ENCODE measurements around the gene LRRTM2. TPM values are rescaled to one million over a fixed set of nuclear protein-coding genes. Genes with fewer than 3 reads are reported as not detected.

Gene LRRTM2
- total and polyA plus RNA-seq, 2 experiments from 2014 or later: 0.24 TPM; not detected in 1

GRCh38 chr5:138869038-138869437, 6.1 kb downstream of the LRRTM2 start:
- H3K27ac ChIP-seq: peak overlapping the region; percentile 16
- H3K4me1 ChIP-seq (ENCODE audit: low read depth): peaks cover 42% of the 10 kb centered on the region
- H3K36me3 ChIP-seq: no peaks in the 10 kb centered on the region
- H3K9me3 ChIP-seq (ENCODE audit: low read depth): no peaks in the 10 kb centered on the region
- no peak for TF ChIP-seq CTCF (IDR thresholded peaks at IDR 0.05; ENCODE audit: low read depth, low read length)
- no peaks in the 10 kb centered on the region for H3K27me3 ChIP-seq
- no peak for DNase-seq (ENCODE audit: low read depth in 1 of 2, low spot score in 1 of 2)
- H3K4me3 ChIP-seq: no peak overlapping the region

GRCh38 chr5:138867011-138867410, 8.1 kb downstream of the LRRTM2 start:
- TF ChIP-seq CTCF (IDR thresholded peaks at IDR 0.05; ENCODE audit: low read depth, low read length): no peak
- Histone ChIP-seq H3K36me3 (no peaks in the 10 kb centered on the region), H3K9me3 (ENCODE audit: low read depth) (peaks cover 3% of the 10 kb centered on the region), H3K4me1 (ENCODE audit: low read depth) (peaks cover 38% of the 10 kb centered on the region), H3K4me3 (no peak overlapping the region), H3K27me3 (no peaks in the 10 kb centered on the region), H3K27ac (no peak overlapping the region)
- no peak for DNase-seq (ENCODE audit: low read depth in 1 of 2, low spot score in 1 of 2)

- Histone ChIP-seq H3K36me3 (no peaks in the 10 kb centered on the region), H3K4me3 (no peak overlapping the region), H3K27ac (no peak overlapping the region), H3K27me3 (no peaks in the 10 kb centered on the region), H3K9me3 (ENCODE audit: low read depth) (no peaks in the 10 kb centered on the region), H3K4me1 (ENCODE audit: low read depth) (peaks cover 12% of the 10 kb centered on the region)
- TF ChIP-seq CTCF (IDR thresholded peaks at IDR 0.05; ENCODE audit: low read depth, low read length): no peak
- no peak for DNase-seq (ENCODE audit: low read depth in 1 of 2, low spot score in 1 of 2)
Measured at GRCh38 chr5:138853132-138853531, 22.0 kb downstream of the LRRTM2 start.

GRCh38 chr5:138850865-138851435, 24.2 kb downstream of the LRRTM2 start:
- no peaks in the 10 kb centered on the region for H3K9me3 ChIP-seq (ENCODE audit: low read depth)
- H3K27ac ChIP-seq: no peak overlapping the region
- no peaks in the 10 kb centered on the region for H3K27me3 ChIP-seq
- H3K4me1 ChIP-seq (ENCODE audit: low read depth): peaks cover 15% of the 10 kb centered on the region
- DNase-seq (ENCODE audit: low read depth in 1 of 2, low spot score in 1 of 2): no peak
- TF ChIP-seq CTCF (IDR thresholded peaks at IDR 0.05; ENCODE audit: low read depth, low read length): no peak
- H3K36me3 ChIP-seq: no peaks in the 10 kb centered on the region
- no peak overlapping the region for H3K4me3 ChIP-seq

- H3K27ac ChIP-seq: no peak overlapping the region
Measured at GRCh38 chr5:138849882-138850281, 25.3 kb downstream of the LRRTM2 start.

More at GRCh38 chr5:138849882-138850281, 25.3 kb downstream of the LRRTM2 start:
- Histone ChIP-seq H3K27me3 (no peaks in the 10 kb centered on the region), H3K4me3 (no peak overlapping the region), H3K9me3 (ENCODE audit: low read depth) (no peaks in the 10 kb centered on the region), H3K36me3 (no peaks in the 10 kb centered on the region), H3K4me1 (ENCODE audit: low read depth) (peaks cover 18% of the 10 kb centered on the region)
- DNase-seq (ENCODE audit: low read depth in 1 of 2, low spot score in 1 of 2): no peak
- TF ChIP-seq CTCF (IDR thresholded peaks at IDR 0.05; ENCODE audit: low read depth, low read length): no peak

All from cardiac muscle cell (in vitro differentiated cells and primary cell).